IMR-90 (cell line): ENCODE measurements around the gene PLA2G10. TPM values are rescaled to one million over a fixed set of nuclear protein-coding genes. Genes with fewer than 3 reads are reported as not detected.

Source experiments
- ATAC-seq: fragments of 200-7000 bp; cut with Tn5 transposase; 2 replicates; pipeline ENCODE4 v1.9.1; 2020; ENCODE audit warnings: low read depth, mild to moderate bottlenecking, moderate library complexity
- BruUV-seq: library from RNA; stranded (reverse); fragments of 400-500 nt; replicated peaks from 2 replicates; lab custom pipeline; 2021; lab: Mats Ljungman, UMichigan
- CTCF ChIA-PET: fragments of 300-600 bp; formaldehyde crosslinking; extraction: SDS; loops from one replicate; lab custom pipeline; 2021; ENCODE audit warnings: antibody characterized with exemption; lab: Yijun Ruan, JAX
- POLR2A ChIA-PET: fragments of 300-600 bp; sonication (Branson Sonifier 250); formaldehyde crosslinking; loops from one replicate; lab custom pipeline; 2022; ENCODE audit warnings: antibody characterized with exemption; ENCODE audit not compliant: unreplicated experiment; lab: Charles Lee
- DNase-seq: peaks from one replicate; pipeline ENCODE4 v3.0.0; 2013
- H2AFZ ChIP-seq: replicated peaks from 2 replicates; pipeline ENCODE3; 2013; ENCODE audit warnings: low read length, mild to moderate bottlenecking; ENCODE audit not compliant: poor library complexity
- H2AK5ac ChIP-seq: 2 replicates; pipeline ENCODE4 v1.6.1; 2013; ENCODE audit warnings: low read depth, low read length, inconsistent platforms
- H2AK9ac ChIP-seq: replicated peaks from 2 replicates; pipeline ENCODE3; 2013; ENCODE audit warnings: mild to moderate bottlenecking, low read depth, low read length, moderate library complexity; ENCODE audit not compliant: poor library complexity
- H2BK120ac ChIP-seq: 2 replicates; pipeline ENCODE4 v1.6.1; 2013; ENCODE audit warnings: low read depth, low read length, inconsistent platforms
- H2BK15ac ChIP-seq: 3 replicates; pipeline ENCODE4 v1.6.1; 2013; ENCODE audit warnings: low read depth, low read length, inconsistent platforms
- H2BK20ac ChIP-seq: 2 replicates; pipeline ENCODE4 v1.6.1; 2013; ENCODE audit warnings: low read depth, mild to moderate bottlenecking, inconsistent platforms, low read length, moderate library complexity
- H2BK5ac ChIP-seq: 2 replicates; pipeline ENCODE4 v1.6.1; 2013; ENCODE audit warnings: mild to moderate bottlenecking, low read depth, low read length, inconsistent platforms; ENCODE audit not compliant: poor library complexity, severe bottlenecking
- H3K14ac ChIP-seq: replicated peaks from 2 replicates; pipeline ENCODE4 v1.6.1; 2013; ENCODE audit warnings: low read depth, low read length, inconsistent platforms
- H3K18ac ChIP-seq: 2 replicates; pipeline ENCODE4 v1.6.1; 2013; ENCODE audit warnings: low read depth, low read length, control low read depth
- H3K23ac ChIP-seq: 2 replicates; pipeline ENCODE4 v1.6.1; 2013; ENCODE audit warnings: low read depth, low read length, inconsistent platforms
- H3K27ac ChIP-seq: 2 replicates; pipeline ENCODE4 v1.5.1; 2013; ENCODE audit warnings: mild to moderate bottlenecking, control low read depth, low read length; ENCODE audit not compliant: insufficient read depth
- H3K27me3 ChIP-seq: 2 replicates; pipeline ENCODE4 v1.6.1; 2013; ENCODE audit warnings: low read length; ENCODE audit not compliant: control insufficient read depth, insufficient read depth
- H3K36me3 ChIP-seq: 2 replicates; pipeline ENCODE4 v1.6.1; 2013; ENCODE audit warnings: low read length, mixed read lengths; ENCODE audit not compliant: control insufficient read depth, insufficient read depth
- H3K4ac ChIP-seq: 2 replicates; pipeline ENCODE4 v1.6.1; 2013; ENCODE audit warnings: low read depth, low read length, inconsistent platforms
- H3K4me1 ChIP-seq: 2 replicates; pipeline ENCODE4 v1.6.1; 2013; ENCODE audit warnings: low read length, mixed read lengths; ENCODE audit not compliant: control insufficient read depth, insufficient read depth
- H3K4me2 ChIP-seq: 2 replicates; pipeline ENCODE4 v1.6.1; 2013; ENCODE audit warnings: low read depth, mild to moderate bottlenecking, control low read depth, low read length, moderate library complexity
- H3K4me3 ChIP-seq: 2 replicates; pipeline ENCODE4 v1.5.1; 2013; ENCODE audit warnings: low read depth, mild to moderate bottlenecking, control low read depth, low read length, moderate library complexity; ENCODE audit not compliant: insufficient read depth
- H3K56ac ChIP-seq: 2 replicates; pipeline ENCODE4 v1.6.1; 2013; ENCODE audit warnings: low read length, inconsistent platforms; ENCODE audit not compliant: insufficient read depth; ENCODE audit errors: extremely low read depth
- H3K79me1 ChIP-seq, 2 experiments: 2 replicates each; pipeline ENCODE4 v1.6.1; 2013; ENCODE audit warnings: low read length in 2 of 2, inconsistent platforms in 1 of 2, low read depth in 1 of 2
- H3K9ac ChIP-seq: 2 replicates; pipeline ENCODE4 v1.6.1; 2013; ENCODE audit warnings: low read depth, low read length, control low read depth
- H3K9me1 ChIP-seq: 2 replicates; pipeline ENCODE4 v1.6.1; 2013; ENCODE audit warnings: low read length, inconsistent platforms; ENCODE audit not compliant: insufficient read depth
- H3K9me3 ChIP-seq: 2 replicates; pipeline ENCODE4 v1.6.1; 2013; ENCODE audit warnings: low read length; ENCODE audit not compliant: control insufficient read depth, insufficient read depth
- H4K20me1 ChIP-seq: 2 replicates; pipeline ENCODE4 v1.6.1; 2013; ENCODE audit warnings: low read length, inconsistent platforms; ENCODE audit not compliant: insufficient read depth
- H4K5ac ChIP-seq: 2 replicates; pipeline ENCODE4 v1.6.1; 2013; ENCODE audit warnings: mild to moderate bottlenecking, low read depth, low read length, control low read depth
- H4K8ac ChIP-seq, 2 experiments: 2 replicates each; pipeline ENCODE4 v1.6.1; 2013; ENCODE audit warnings: low read depth in 2 of 2, low read length in 2 of 2, control low read depth in 1 of 2, inconsistent platforms in 1 of 2
- H4K91ac ChIP-seq: 2 replicates; pipeline ENCODE4 v1.6.1; 2013; ENCODE audit warnings: low read depth, low read length, inconsistent platforms; ENCODE audit not compliant: insufficient read depth
- RFX5 ChIP-seq: IDR thresholded peaks from 2 replicates; pipeline ENCODE4 v1.8.0; 2012; ENCODE audit warnings: low read depth, mild to moderate bottlenecking, low read length, moderate library complexity
- WGBS, 2 experiments: methylation state at CpG; one replicate each; pipeline versions ENCODE4 v1.1.5 to v1.1.7; 2013; ENCODE audit warnings: missing lambda C conversion rate in 2 of 2; ENCODE audit not compliant: insufficient read length in 1 of 2; ENCODE audit errors: extremely low coverage in 2 of 2; 5-methylcytosine and 5-hydroxymethylcytosine counted together
- dilution Hi-C: fragments of 300-500 bp; cut with HindIII; formaldehyde crosslinking; loops from one replicate; pipeline ENCODE4 v1.14.3; 2018; ENCODE audit warnings: low sequenced_read_pairs; ENCODE audit not compliant: unreplicated experiment
- in situ Hi-C: fragments of 300-500 bp; cut with MboI; formaldehyde crosslinking; loops from 3 replicates; pipeline ENCODE4 v1.14.3; 2019; ENCODE audit warnings: low sequenced_read_pairs, inconsistent platforms, mixed read lengths
- intact Hi-C: fragments of 100-400 bp; cut with micrococcal nuclease; formaldehyde crosslinking; loops from 2 replicates; pipeline ENCODE4 v1.10.0; 2022
- polyA plus RNA-seq, 3 experiments: library from polyadenylated mRNA; depleted of rRNA; stranded (reverse); fragments of >200 nt; gene quantifications; 2 replicates each; pipeline ENCODE4 v1.2.3, GENCODE V29; 2012; ENCODE audit warnings: low replicate concordance in 1 of 3
- total RNA-seq: library from RNA; depleted of rRNA; stranded (reverse); fragments of >200 nt; gene quantifications from 2 replicates; pipeline ENCODE4 v1.2.3, GENCODE V29; 2012

The PLA2G10 gene
- total and polyA plus RNA-seq, 2 of the 4 experiments (the other 2 are of a cell fraction): not detected

GRCh38 chr16:14641926-14642325, 52.2 kb downstream of the PLA2G10 start:
- no TSS peak for BruUV-seq
- H4K5ac ChIP-seq: no peak overlapping the region
- WGBS, 2 experiments: 80% methylated on average over 1 of the region's 7 CpGs; no CpG with 5 or more reads in 1 of the 2 experiments
- POLR2A ChIA-PET: no interaction called here
- intact Hi-C loops (loop anchor here (1.0 kb wide), 1 partner anchor 8 kb away; no protein-coding TSS in a partner anchor), dilution Hi-C loops (no loop called here), in situ Hi-C loops (loop anchor here (25.0 kb wide), 1 partner anchor 320 kb away; no protein-coding TSS in a partner anchor)
- no peak overlapping the region for H3K9ac ChIP-seq
- no peak overlapping the region for H4K8ac ChIP-seq
- H4K91ac ChIP-seq: no peak overlapping the region
- no peak overlapping the region for H3K23ac ChIP-seq
- H3K4me1 ChIP-seq: no peaks in the 10 kb centered on the region
- no peak overlapping the region for H2AK5ac ChIP-seq
- no peak overlapping the region for H3K14ac ChIP-seq
- H3K9me3 ChIP-seq: no peaks in the 10 kb centered on the region
- H2BK120ac ChIP-seq: no peak overlapping the region
- H3K18ac ChIP-seq: no peak overlapping the region
- no peak overlapping the region for H3K4me3 ChIP-seq
- H3K36me3 ChIP-seq: peaks cover 36% of the 10 kb centered on the region
- H2BK5ac ChIP-seq: no peak overlapping the region
- H3K27ac ChIP-seq: no peak overlapping the region
- no peak for DNase-seq
- ATAC-seq: no peak
- H2BK15ac ChIP-seq: no peak overlapping the region
- H2BK20ac ChIP-seq: no peak overlapping the region
- H3K9me1 ChIP-seq: no peaks in the 10 kb centered on the region; the same call in 1 of the 2 replicates
- no peak overlapping the region for H2AK9ac ChIP-seq
- no peak overlapping the region for H3K4ac ChIP-seq
- no peak overlapping the region for H3K4me2 ChIP-seq
- no peaks in the 10 kb centered on the region for H3K27me3 ChIP-seq
- peaks cover 55% of the 10 kb centered on the region for H4K20me1 ChIP-seq
- CTCF ChIA-PET: interaction anchor here (0.6 kb wide), 1 partner anchor 13 kb away, joined by 6 read pairs; no protein-coding TSS in a partner anchor
- H3K79me1 ChIP-seq: peaks cover 9 to 56% of the 10 kb centered on the region in 2 experiments
- no peak overlapping the region for H3K56ac ChIP-seq
- TF ChIP-seq RFX5: no peak
- no peak overlapping the region for H2AFZ ChIP-seq
